Measurements from ENCODE around the gene KCNB1.

The KCNB1 gene

DNA sequence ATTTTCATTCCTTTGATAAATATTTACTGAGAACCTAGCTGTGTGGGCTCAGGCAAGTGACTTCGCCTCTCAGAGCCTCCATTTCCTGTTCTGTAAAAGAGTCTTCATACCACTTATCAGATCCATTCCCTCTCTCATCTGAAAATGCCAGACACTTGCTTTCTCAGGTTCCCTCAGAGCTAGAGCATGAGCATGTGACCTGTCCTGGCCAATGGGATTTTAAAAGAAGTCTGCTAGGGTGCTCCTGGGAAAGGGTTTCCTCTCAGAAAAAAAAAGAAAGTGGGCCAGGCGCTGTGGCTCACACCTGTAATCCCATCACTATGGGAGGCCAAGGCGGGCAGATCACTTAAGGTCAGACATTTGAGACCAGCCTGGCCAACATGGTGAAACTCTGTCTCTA lies 5.3 kb downstream of the KCNB1 start:
- Histone ChIP-seq H3K4me3 (ENCODE audit: low read length, poor library complexity, severe bottlenecking) (no peak overlapping the region), H3K79me2 (ENCODE audit: insufficient read depth, low read length) (no peaks in the 10 kb centered on the region), H3K9me3 (ENCODE audit: insufficient read depth, low read depth, low read length) (no peaks in the 10 kb centered on the region), H3K36me3 (ENCODE audit: insufficient read depth, low read length) (no peaks in the 10 kb centered on the region), H3K9ac (ENCODE audit: low read depth, low read length, poor library complexity, severe bottlenecking) (no peak overlapping the region), H3K4me1 (ENCODE audit: insufficient read depth, low read length, poor library complexity, severe bottlenecking) (no peaks in the 10 kb centered on the region), H3K9me2 (replicated peaks; ENCODE audit: low read depth, low read length) (no peaks in the 10 kb centered on the region), H3F3A (ENCODE audit: low read depth) (no peaks in the 10 kb centered on the region), H4K20me1 (ENCODE audit: insufficient read depth, low read length, poor library complexity, severe bottlenecking) (no peaks in the 10 kb centered on the region), H3K27me3 (ENCODE audit: insufficient read depth, low read length, poor library complexity, severe bottlenecking) (no peaks in the 10 kb centered on the region), H3K4me2 (ENCODE audit: low read depth, low read length, poor library complexity, severe bottlenecking) (no peak overlapping the region), H2AFZ (ENCODE audit: low read length) (no peak overlapping the region)
- TF ChIP-seq, protein P1, sequence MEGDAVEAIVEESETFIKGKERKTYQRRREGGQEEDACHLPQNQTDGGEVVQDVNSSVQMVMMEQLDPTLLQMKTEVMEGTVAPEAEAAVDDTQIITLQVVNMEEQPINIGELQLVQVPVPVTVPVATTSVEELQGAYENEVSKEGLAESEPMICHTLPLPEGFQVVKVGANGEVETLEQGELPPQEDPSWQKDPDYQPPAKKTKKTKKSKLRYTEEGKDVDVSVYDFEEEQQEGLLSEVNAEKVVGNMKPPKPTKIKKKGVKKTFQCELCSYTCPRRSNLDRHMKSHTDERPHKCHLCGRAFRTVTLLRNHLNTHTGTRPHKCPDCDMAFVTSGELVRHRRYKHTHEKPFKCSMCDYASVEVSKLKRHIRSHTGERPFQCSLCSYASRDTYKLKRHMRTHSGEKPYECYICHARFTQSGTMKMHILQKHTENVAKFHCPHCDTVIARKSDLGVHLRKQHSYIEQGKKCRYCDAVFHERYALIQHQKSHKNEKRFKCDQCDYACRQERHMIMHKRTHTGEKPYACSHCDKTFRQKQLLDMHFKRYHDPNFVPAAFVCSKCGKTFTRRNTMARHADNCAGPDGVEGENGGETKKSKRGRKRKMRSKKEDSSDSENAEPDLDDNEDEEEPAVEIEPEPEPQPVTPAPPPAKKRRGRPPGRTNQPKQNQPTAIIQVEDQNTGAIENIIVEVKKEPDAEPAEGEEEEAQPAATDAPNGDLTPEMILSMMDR (conservative IDR thresholded peaks at IDR 0.05; ENCODE audit: low read length) = no peak
- TF ChIP-seq EZH2phosphoT487 (IDR thresholded peaks at IDR 0.05; ENCODE audit: borderline replicate concordance) = no peak

DNA sequence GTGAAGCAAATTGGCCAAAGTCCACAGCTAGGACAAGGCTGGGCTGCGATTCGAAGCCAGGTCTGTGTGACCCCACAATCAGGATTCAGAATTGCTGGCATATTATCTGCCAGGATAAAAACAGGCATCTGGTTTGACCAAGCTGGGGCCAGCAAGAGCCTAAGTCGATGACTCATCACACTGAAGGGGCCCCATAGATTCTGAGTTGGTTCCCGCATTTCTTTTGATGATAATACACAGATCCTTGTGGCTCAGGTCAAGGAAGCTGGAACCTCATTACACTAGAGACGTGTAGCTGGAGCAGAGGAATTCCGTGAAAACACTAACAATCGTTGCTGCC lies 6.5 kb downstream of the KCNB1 start:
- Histone ChIP-seq H3K4me2 (ENCODE audit: low read depth, low read length, poor library complexity, severe bottlenecking) (no peak overlapping the region), H3K27me3 (ENCODE audit: insufficient read depth, low read length, poor library complexity, severe bottlenecking) (no peaks in the 10 kb centered on the region), H3K9ac (ENCODE audit: low read depth, low read length, poor library complexity, severe bottlenecking) (no peak overlapping the region), H3K79me2 (ENCODE audit: insufficient read depth, low read length) (no peaks in the 10 kb centered on the region), H3K36me3 (ENCODE audit: insufficient read depth, low read length) (no peaks in the 10 kb centered on the region), H3K9me3 (ENCODE audit: insufficient read depth, low read depth, low read length) (no peaks in the 10 kb centered on the region), H3K9me2 (replicated peaks; ENCODE audit: low read depth, low read length) (no peaks in the 10 kb centered on the region), H3F3A (ENCODE audit: low read depth) (no peaks in the 10 kb centered on the region), H2AFZ (ENCODE audit: low read length) (no peak overlapping the region), H3K4me1 (ENCODE audit: insufficient read depth, low read length, poor library complexity, severe bottlenecking) (no peaks in the 10 kb centered on the region), H4K20me1 (ENCODE audit: insufficient read depth, low read length, poor library complexity, severe bottlenecking) (no peaks in the 10 kb centered on the region), H3K4me3 (ENCODE audit: low read length, poor library complexity, severe bottlenecking) (no peak overlapping the region)
- TF ChIP-seq, protein P1 (conservative IDR thresholded peaks at IDR 0.05; ENCODE audit: low read length) = no peak
- no peak for TF ChIP-seq EZH2phosphoT487 (IDR thresholded peaks at IDR 0.05; ENCODE audit: borderline replicate concordance)

DNA sequence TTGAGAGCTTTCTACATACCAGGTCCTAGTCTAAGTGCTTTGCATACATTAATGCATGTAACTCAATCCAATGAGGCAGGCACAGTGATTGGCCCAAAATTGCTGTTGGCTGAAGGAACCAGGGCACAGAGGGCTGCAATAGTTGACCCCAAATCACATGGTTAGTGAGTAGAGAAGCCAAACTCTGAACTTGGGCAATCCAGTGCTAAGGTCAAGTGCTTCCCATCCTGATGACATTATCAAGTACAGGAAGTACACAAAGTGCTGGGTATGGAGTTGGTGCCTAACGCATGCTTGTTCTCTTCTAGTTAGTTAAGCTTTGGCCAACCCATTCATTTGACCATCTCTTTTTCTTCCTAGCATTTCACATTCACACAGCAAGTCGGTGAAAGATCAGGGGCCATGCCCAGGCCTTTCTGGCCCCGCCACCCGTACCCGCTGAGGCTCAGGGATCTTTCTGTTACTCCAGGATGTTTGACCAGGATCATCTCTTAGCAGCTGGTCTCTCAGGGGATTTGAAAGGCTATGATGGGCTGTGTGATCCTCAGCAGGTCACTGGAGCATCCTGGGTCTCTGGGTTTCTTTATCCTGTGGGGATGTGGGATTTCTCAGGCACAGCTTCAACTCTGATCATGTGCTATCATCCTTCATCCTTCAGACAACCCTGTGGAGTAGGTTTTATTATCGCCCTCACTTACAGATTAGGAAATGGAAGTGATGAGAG lies 7.0 kb downstream of the KCNB1 start:
- Histone ChIP-seq H3K9ac (ENCODE audit: low read depth, low read length, poor library complexity, severe bottlenecking) (no peak overlapping the region), H4K20me1 (ENCODE audit: insufficient read depth, low read length, poor library complexity, severe bottlenecking) (no peaks in the 10 kb centered on the region), H2AFZ (ENCODE audit: low read length) (no peak overlapping the region), H3F3A (ENCODE audit: low read depth) (no peaks in the 10 kb centered on the region), H3K36me3 (ENCODE audit: insufficient read depth, low read length) (no peaks in the 10 kb centered on the region), H3K4me1 (ENCODE audit: insufficient read depth, low read length, poor library complexity, severe bottlenecking) (no peaks in the 10 kb centered on the region), H3K9me3 (ENCODE audit: insufficient read depth, low read depth, low read length) (no peaks in the 10 kb centered on the region), H3K4me3 (ENCODE audit: low read length, poor library complexity, severe bottlenecking) (no peak overlapping the region), H3K27me3 (ENCODE audit: insufficient read depth, low read length, poor library complexity, severe bottlenecking) (no peaks in the 10 kb centered on the region), H3K79me2 (ENCODE audit: insufficient read depth, low read length) (no peaks in the 10 kb centered on the region), H3K4me2 (ENCODE audit: low read depth, low read length, poor library complexity, severe bottlenecking) (no peak overlapping the region), H3K9me2 (replicated peaks; ENCODE audit: low read depth, low read length) (no peaks in the 10 kb centered on the region)
- no peak for TF ChIP-seq EZH2phosphoT487 (IDR thresholded peaks at IDR 0.05; ENCODE audit: borderline replicate concordance)
- TF ChIP-seq, protein P1 (conservative IDR thresholded peaks at IDR 0.05; ENCODE audit: low read length) = no peak

All from Loucy (cell line).